WTC11 (cell line): ENCODE results near the gene ZNF830. TPM values are rescaled to one million over a fixed set of nuclear protein-coding genes. Genes with fewer than 3 reads are reported as not detected.

Source experiments
- ATAC-seq: fragments of 200-7000 bp; cut with Tn5 transposase; 2 replicates; pipeline ENCODE4 v1.10.0; 2021; ENCODE audit warnings: mild to moderate bottlenecking, moderate library complexity
- CTCF ChIA-PET: fragments of 300-600 bp; sonication (Branson Sonifier 250); formaldehyde crosslinking; loops from one replicate; lab custom pipeline; 2021; ENCODE audit warnings: antibody characterized with exemption; lab: Charles Lee
- POLR2A ChIA-PET: fragments of 350-600 bp; sonication (Branson Sonifier 250); formaldehyde crosslinking; loops from one replicate; lab custom pipeline; 2021; ENCODE audit warnings: antibody characterized with exemption; lab: Charles Lee
- DNase-seq: peaks from one replicate; pipeline ENCODE4 v3.0.0; 2021; ENCODE audit warnings: low spot score
- H3K27ac Mint-ChIP-seq: 2 replicates; pipeline ENCODE4 v1.8.0; 2021; ENCODE audit warnings: mixed read lengths
- H3K27me3 Mint-ChIP-seq: 2 replicates; pipeline ENCODE4 v1.8.0; 2021; ENCODE audit warnings: low read depth, mild to moderate bottlenecking, moderate library complexity, mixed read lengths
- H3K36me3 Mint-ChIP-seq: 2 replicates; pipeline ENCODE4 v1.8.0; 2021; ENCODE audit warnings: mixed read lengths
- H3K4me1 Mint-ChIP-seq: 2 replicates; pipeline ENCODE4 v1.8.0; 2022; ENCODE audit warnings: mixed read lengths
- H3K4me3 Mint-ChIP-seq: 2 replicates; pipeline ENCODE4 v1.8.0; 2021; ENCODE audit warnings: mild to moderate bottlenecking, moderate library complexity, mixed read lengths
- H3K9me3 Mint-ChIP-seq: 2 replicates; pipeline ENCODE4 v1.8.0; 2021; ENCODE audit warnings: mixed read lengths
- ARID4B ChIP-seq: sonication (generic); formaldehyde crosslinking; IDR thresholded peaks from 2 replicates; pipeline ENCODE4 v1.8.0; 2023; ENCODE audit warnings: missing genetic modification reagents, mild to moderate bottlenecking, borderline replicate concordance
- CREM ChIP-seq: sonication (generic); formaldehyde crosslinking; IDR thresholded peaks from 2 replicates; pipeline ENCODE4 v1.8.1; 2022; ENCODE audit warnings: mild to moderate bottlenecking, missing genetic modification reagents, moderate library complexity
- ELF4 ChIP-seq: sonication (generic); formaldehyde crosslinking; IDR thresholded peaks from 2 replicates; pipeline ENCODE4 v1.8.1; 2022; ENCODE audit warnings: low read depth, mild to moderate bottlenecking, moderate library complexity, missing genetic modification reagents
- FOXK1 ChIP-seq: sonication (generic); formaldehyde crosslinking; IDR thresholded peaks from 2 replicates; pipeline ENCODE4 v1.8.0; 2022; ENCODE audit warnings: mild to moderate bottlenecking, moderate library complexity, missing genetic modification reagents
- HMGA2 ChIP-seq: fragments of 250-450 bp; sonication (Bioruptor Pico); IDR thresholded peaks from 2 replicates; pipeline ENCODE4 v1.4.0; 2021; ENCODE audit warnings: mild to moderate bottlenecking, moderate library complexity
- IRF1 ChIP-seq: sonication (generic); formaldehyde crosslinking; IDR thresholded peaks from 2 replicates; pipeline ENCODE4 v1.8.0; 2023; ENCODE audit warnings: missing genetic modification reagents
- MXD4 ChIP-seq: fragments of 250-450 bp; sonication (Bioruptor Pico); IDR thresholded peaks from 2 replicates; pipeline ENCODE4 v1.8.0; 2021; ENCODE audit warnings: mild to moderate bottlenecking, moderate library complexity, borderline replicate concordance
- NR2C2 ChIP-seq: sonication (generic); formaldehyde crosslinking; IDR thresholded peaks from 2 replicates; pipeline ENCODE4 v1.8.0; 2022; ENCODE audit warnings: mild to moderate bottlenecking, missing genetic modification reagents
- OVOL2 ChIP-seq: fragments of 250-450 bp; sonication (Bioruptor Pico); IDR thresholded peaks from 2 replicates; pipeline ENCODE4 v1.9.0; 2021; ENCODE audit warnings: mild to moderate bottlenecking, borderline replicate concordance
- RELA ChIP-seq: sonication (generic); formaldehyde crosslinking; IDR thresholded peaks from 2 replicates; pipeline ENCODE4 v1.8.1; 2022; ENCODE audit warnings: missing genetic modification reagents, mild to moderate bottlenecking, borderline replicate concordance
- TEAD1 ChIP-seq: sonication (generic); formaldehyde crosslinking; IDR thresholded peaks from 2 replicates; pipeline ENCODE4 v1.8.0; 2022; ENCODE audit warnings: mild to moderate bottlenecking, missing genetic modification reagents
- ZBTB21 ChIP-seq: sonication (generic); formaldehyde crosslinking; IDR thresholded peaks from 2 replicates; pipeline ENCODE4 v1.8.1; 2023; ENCODE audit warnings: mild to moderate bottlenecking, missing genetic modification reagents, borderline replicate concordance
- total RNA-seq: library from RNA; stranded (reverse); gene quantifications from 3 replicates; pipeline ENCODE4 v1.2.3, GENCODE V29; 2021
- TF ChIP-seq, protein P1 (sequence below): sonication (generic); formaldehyde crosslinking; IDR thresholded peaks from 2 replicates; pipeline ENCODE4 v1.8.1; 2023; ENCODE audit warnings: mild to moderate bottlenecking, missing genetic modification reagents, moderate library complexity
- TF ChIP-seq, protein P2 (sequence below): sonication (generic); formaldehyde crosslinking; IDR thresholded peaks from 2 replicates; pipeline ENCODE4 v1.8.1; 2023; ENCODE audit warnings: mild to moderate bottlenecking, missing genetic modification reagents, moderate library complexity
- TF ChIP-seq, protein P3 (sequence below): sonication (generic); formaldehyde crosslinking; IDR thresholded peaks from 2 replicates; pipeline ENCODE4 v1.8.1; 2022; ENCODE audit warnings: mild to moderate bottlenecking, moderate library complexity, missing genetic modification reagents
- TF ChIP-seq, protein P4 (sequence below): fragments of 250-450 bp; sonication (Bioruptor Pico); IDR thresholded peaks from 2 replicates; pipeline ENCODE4 v2.1.2; 2022; ENCODE audit warnings: mild to moderate bottlenecking, moderate library complexity
- TF ChIP-seq, protein P5 (sequence below): sonication (generic); formaldehyde crosslinking; IDR thresholded peaks from 2 replicates; pipeline ENCODE4 v1.8.0; 2022; ENCODE audit warnings: missing genetic modification reagents

The ZNF830 gene
- total RNA-seq, 1 experiment from 2014 or later, result 20.2 TPM

DNA sequence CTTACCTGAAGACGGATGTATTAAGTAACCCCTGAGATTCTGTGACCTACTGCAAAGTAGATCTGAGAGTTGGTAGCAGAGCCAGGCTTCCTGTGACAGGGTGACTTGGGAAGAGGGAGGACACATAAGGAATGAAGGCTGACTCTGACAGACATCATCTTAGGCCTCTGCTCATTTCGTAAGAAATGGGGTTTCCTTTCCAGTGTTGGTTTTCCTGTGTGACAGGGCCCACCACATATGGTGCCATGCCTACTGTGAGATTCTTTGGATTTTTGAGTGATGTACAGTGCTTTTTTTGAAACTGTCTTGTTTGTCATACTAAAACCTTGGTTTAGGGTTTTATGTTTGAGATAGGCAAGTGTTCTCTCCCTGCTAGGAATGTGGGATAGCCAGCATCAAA, 31.7 kb downstream of the ZNF830 start:
- DNase-seq (no peak), ATAC-seq (no peak)
- TF ChIP-seq MXD4 (CRISPR knock-in tag), result no peak
- no peak for TF ChIP-seq OVOL2 (CRISPR knock-in tag)
- TF ChIP-seq, protein P1, sequence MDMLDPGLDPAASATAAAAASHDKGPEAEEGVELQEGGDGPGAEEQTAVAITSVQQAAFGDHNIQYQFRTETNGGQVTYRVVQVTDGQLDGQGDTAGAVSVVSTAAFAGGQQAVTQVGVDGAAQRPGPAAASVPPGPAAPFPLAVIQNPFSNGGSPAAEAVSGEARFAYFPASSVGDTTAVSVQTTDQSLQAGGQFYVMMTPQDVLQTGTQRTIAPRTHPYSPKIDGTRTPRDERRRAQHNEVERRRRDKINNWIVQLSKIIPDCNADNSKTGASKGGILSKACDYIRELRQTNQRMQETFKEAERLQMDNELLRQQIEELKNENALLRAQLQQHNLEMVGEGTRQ (CRISPR knock-in tag), result no peak
- no peak for TF ChIP-seq IRF1 (CRISPR knock-in tag)
- TF ChIP-seq HMGA2 (CRISPR knock-in tag), result no peak
- TF ChIP-seq, protein P2, sequence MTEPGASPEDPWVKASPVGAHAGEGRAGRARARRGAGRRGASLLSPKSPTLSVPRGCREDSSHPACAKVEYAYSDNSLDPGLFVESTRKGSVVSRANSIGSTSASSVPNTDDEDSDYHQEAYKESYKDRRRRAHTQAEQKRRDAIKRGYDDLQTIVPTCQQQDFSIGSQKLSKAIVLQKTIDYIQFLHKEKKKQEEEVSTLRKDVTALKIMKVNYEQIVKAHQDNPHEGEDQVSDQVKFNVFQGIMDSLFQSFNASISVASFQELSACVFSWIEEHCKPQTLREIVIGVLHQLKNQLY (CRISPR knock-in tag), result no peak
- TF ChIP-seq TEAD1 (CRISPR knock-in tag), result no peak
- no peak for TF ChIP-seq FOXK1 (CRISPR knock-in tag)
- TF ChIP-seq ARID4B (CRISPR knock-in tag), result no peak
- no peak for TF ChIP-seq ELF4 (CRISPR knock-in tag)
- TF ChIP-seq, protein P3, sequence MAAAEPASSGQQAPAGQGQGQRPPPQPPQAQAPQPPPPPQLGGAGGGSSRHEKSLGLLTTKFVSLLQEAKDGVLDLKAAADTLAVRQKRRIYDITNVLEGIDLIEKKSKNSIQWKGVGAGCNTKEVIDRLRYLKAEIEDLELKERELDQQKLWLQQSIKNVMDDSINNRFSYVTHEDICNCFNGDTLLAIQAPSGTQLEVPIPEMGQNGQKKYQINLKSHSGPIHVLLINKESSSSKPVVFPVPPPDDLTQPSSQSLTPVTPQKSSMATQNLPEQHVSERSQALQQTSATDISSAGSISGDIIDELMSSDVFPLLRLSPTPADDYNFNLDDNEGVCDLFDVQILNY (CRISPR knock-in tag), result no peak
- TF ChIP-seq, protein P4, sequence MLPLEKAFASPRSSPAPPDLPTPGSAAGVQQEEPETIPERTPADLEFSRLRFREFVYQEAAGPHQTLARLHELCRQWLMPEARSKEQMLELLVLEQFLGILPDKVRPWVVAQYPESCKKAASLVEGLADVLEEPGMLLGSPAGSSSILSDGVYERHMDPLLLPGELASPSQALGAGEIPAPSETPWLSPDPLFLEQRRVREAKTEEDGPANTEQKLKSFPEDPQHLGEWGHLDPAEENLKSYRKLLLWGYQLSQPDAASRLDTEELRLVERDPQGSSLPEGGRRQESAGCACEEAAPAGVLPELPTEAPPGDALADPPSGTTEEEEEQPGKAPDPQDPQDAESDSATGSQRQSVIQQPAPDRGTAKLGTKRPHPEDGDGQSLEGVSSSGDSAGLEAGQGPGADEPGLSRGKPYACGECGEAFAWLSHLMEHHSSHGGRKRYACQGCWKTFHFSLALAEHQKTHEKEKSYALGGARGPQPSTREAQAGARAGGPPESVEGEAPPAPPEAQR (CRISPR knock-in tag), result no peak
- TF ChIP-seq CREM (CRISPR knock-in tag), result no peak
- TF ChIP-seq NR2C2 (CRISPR knock-in tag), result no peak
- TF ChIP-seq ZBTB21 (CRISPR knock-in tag), result no peak
- TF ChIP-seq, protein P5, sequence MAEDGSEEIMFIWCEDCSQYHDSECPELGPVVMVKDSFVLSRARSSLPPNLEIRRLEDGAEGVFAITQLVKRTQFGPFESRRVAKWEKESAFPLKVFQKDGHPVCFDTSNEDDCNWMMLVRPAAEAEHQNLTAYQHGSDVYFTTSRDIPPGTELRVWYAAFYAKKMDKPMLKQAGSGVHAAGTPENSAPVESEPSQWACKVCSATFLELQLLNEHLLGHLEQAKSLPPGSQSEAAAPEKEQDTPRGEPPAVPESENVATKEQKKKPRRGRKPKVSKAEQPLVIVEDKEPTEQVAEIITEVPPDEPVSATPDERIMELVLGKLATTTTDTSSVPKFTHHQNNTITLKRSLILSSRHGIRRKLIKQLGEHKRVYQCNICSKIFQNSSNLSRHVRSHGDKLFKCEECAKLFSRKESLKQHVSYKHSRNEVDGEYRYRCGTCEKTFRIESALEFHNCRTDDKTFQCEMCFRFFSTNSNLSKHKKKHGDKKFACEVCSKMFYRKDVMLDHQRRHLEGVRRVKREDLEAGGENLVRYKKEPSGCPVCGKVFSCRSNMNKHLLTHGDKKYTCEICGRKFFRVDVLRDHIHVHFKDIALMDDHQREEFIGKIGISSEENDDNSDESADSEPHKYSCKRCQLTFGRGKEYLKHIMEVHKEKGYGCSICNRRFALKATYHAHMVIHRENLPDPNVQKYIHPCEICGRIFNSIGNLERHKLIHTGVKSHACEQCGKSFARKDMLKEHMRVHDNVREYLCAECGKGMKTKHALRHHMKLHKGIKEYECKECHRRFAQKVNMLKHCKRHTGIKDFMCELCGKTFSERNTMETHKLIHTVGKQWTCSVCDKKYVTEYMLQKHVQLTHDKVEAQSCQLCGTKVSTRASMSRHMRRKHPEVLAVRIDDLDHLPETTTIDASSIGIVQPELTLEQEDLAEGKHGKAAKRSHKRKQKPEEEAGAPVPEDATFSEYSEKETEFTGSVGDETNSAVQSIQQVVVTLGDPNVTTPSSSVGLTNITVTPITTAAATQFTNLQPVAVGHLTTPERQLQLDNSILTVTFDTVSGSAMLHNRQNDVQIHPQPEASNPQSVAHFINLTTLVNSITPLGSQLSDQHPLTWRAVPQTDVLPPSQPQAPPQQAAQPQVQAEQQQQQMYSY (CRISPR knock-in tag), result no peak
- no peak for TF ChIP-seq RELA (CRISPR knock-in tag)
- H3K4me3 Mint-ChIP-seq, result no peak overlapping the region
- H3K27me3 Mint-ChIP-seq, result no peaks in the 10 kb centered on the region
- no peaks in the 10 kb centered on the region for H3K4me1 Mint-ChIP-seq
- no peak overlapping the region for H3K27ac Mint-ChIP-seq
- CTCF ChIA-PET, result no interaction called here
- POLR2A ChIA-PET, result no interaction called here
- peaks cover 88% of the 10 kb centered on the region for H3K36me3 Mint-ChIP-seq
- no peaks in the 10 kb centered on the region for H3K9me3 Mint-ChIP-seq
